BJ (cell line): ENCODE results near the gene R3HDM2. TPM values are rescaled to one million over a fixed set of nuclear protein-coding genes. Genes with fewer than 3 reads are reported as not detected.

Experiments
- CTCF ChIA-PET: fragments of 350-600 bp; formaldehyde crosslinking; extraction: SDS; loops from one replicate; lab custom pipeline; 2021; ENCODE audit warnings: antibody characterized with exemption, inconsistent platforms; lab: Yijun Ruan, JAX
- POLR2A ChIA-PET: fragments of 300-600 bp; sonication (Branson Sonifier 250); formaldehyde crosslinking; extraction: SDS; loops from one replicate; lab custom pipeline; 2021; ENCODE audit warnings: antibody characterized with exemption; lab: Charles Lee
- DNase-seq: peaks from one replicate; pipeline ENCODE4 v3.0.0-alpha.2; 2011; ENCODE audit warnings: low read depth
- H3K27me3 ChIP-seq: 2 replicates; pipeline ENCODE4 v1.6.0; 2011; ENCODE audit warnings: low read length; ENCODE audit not compliant: control insufficient read depth, insufficient read depth
- H3K36me3 ChIP-seq: 2 replicates; pipeline ENCODE4 v1.5.1; 2011; ENCODE audit warnings: low read length; ENCODE audit not compliant: control insufficient read depth, insufficient read depth
- H3K4me3 ChIP-seq: 2 replicates; pipeline ENCODE4 v1.5.1; 2011; ENCODE audit warnings: low read depth, mild to moderate bottlenecking, control low read depth, low read length
- CTCF ChIP-seq: IDR thresholded peaks from 2 replicates; pipeline ENCODE4 v1.5.1; 2011; ENCODE audit warnings: low read depth, mild to moderate bottlenecking, control low read depth, inconsistent platforms, low read length, moderate library complexity; ENCODE audit not compliant: insufficient read depth
- polyA plus RNA-seq: library from polyadenylated mRNA; depleted of rRNA; stranded (reverse); fragments of >200 nt; gene quantifications from 2 replicates; pipeline ENCODE4 v1.2.3, GENCODE V29; 2011

Gene R3HDM2
- polyA plus RNA-seq, 1 experiment = 27.4 TPM

GRCh38 chr12:57372233-57372632 lies 58.6 kb downstream of the R3HDM2 start:
- H3K27me3 ChIP-seq = no peaks in the 10 kb centered on the region
- no peak for DNase-seq
- H3K36me3 ChIP-seq = no peaks in the 10 kb centered on the region; the same call in 1 of the 2 replicates
- no peak overlapping the region for H3K4me3 ChIP-seq
- ChIA-PET POLR2A (no interaction called here), CTCF (interaction anchor here (1.1 to 1.3 kb wide), 3 partner anchors 15 to 23 kb away, joined by 3 to 5 read pairs (median 4); no protein-coding TSS in a partner anchor)
- TF ChIP-seq CTCF = no peak

- CTCF ChIA-PET = interaction anchor here (1.0 kb wide), 1 partner anchor 26 kb away, joined by 3 read pairs; no protein-coding TSS in a partner anchor
- Histone ChIP-seq H3K4me3 (no peak overlapping the region), H3K36me3 (no peaks in the 10 kb centered on the region), H3K27me3 (no peaks in the 10 kb centered on the region)
- POLR2A ChIA-PET = no interaction called here
- no peak for DNase-seq
- TF ChIP-seq CTCF = no peak
Observed at GRCh38 chr12:57370696-57371095, 60.1 kb downstream of the R3HDM2 start.

GRCh38 chr12:57370072-57370471 lies 60.8 kb downstream of the R3HDM2 start:
- Histone ChIP-seq H3K27me3 (no peaks in the 10 kb centered on the region), H3K4me3 (no peak overlapping the region), H3K36me3 (no peaks in the 10 kb centered on the region)
- ChIA-PET CTCF (interaction anchor here (1.0 kb wide), 1 partner anchor 26 kb away, joined by 3 read pairs; no protein-coding TSS in a partner anchor), POLR2A (no interaction called here)
- TF ChIP-seq CTCF = no peak
- no peak for DNase-seq

GRCh38 chr12:57369202-57369601 lies 61.6 kb downstream of the R3HDM2 start:
- H3K27me3 ChIP-seq = no peaks in the 10 kb centered on the region
- no peak overlapping the region for H3K4me3 ChIP-seq
- POLR2A ChIA-PET = no interaction called here
- TF ChIP-seq CTCF = no peak
- CTCF ChIA-PET = interaction anchor here (0.9 kb wide), 1 partner anchor 20 kb away, joined by 4 read pairs; no protein-coding TSS in a partner anchor
- H3K36me3 ChIP-seq = no peaks in the 10 kb centered on the region
- no peak for DNase-seq

- no peak overlapping the region for H3K4me3 ChIP-seq
- CTCF ChIA-PET = interaction anchor here (0.9 to 2.1 kb wide), 2 partner anchors 20 to 84 kb away, joined by 4 to 8 read pairs; no protein-coding TSS in a partner anchor
- POLR2A ChIA-PET = no interaction called here
- no peak for DNase-seq
- no peaks in the 10 kb centered on the region for H3K27me3 ChIP-seq
- no peak for TF ChIP-seq CTCF
- no peaks in the 10 kb centered on the region for H3K36me3 ChIP-seq
Observed at GRCh38 chr12:57368349-57369095, 62.3 kb downstream of the R3HDM2 start.
